ENCODE results near the gene SNX17.

Gene SNX17

GRCh38 chr2:27370816-27371620 lies 602 bp downstream of the SNX17 start:
- peak in 1 of 2 donors; percentile 15 for DNase-seq

GRCh38 chr2:27372937-27373336 lies 2.5 kb downstream of the SNX17 start:
- no peak for DNase-seq

GRCh38 chr2:27373567-27373966 lies 3.2 kb downstream of the SNX17 start:
- DNase-seq = no peak

GRCh38 chr2:27375513-27376099 lies 5.2 kb downstream of the SNX17 start:
- DNase-seq = no peak

GRCh38 chr2:27376151-27376865 lies 5.9 kb downstream of the SNX17 start:
- DNase-seq = no peak

GRCh38 chr2:27376866-27377617 lies 6.6 kb downstream of the SNX17 start:
- no peak for DNase-seq

- DNase-seq = no peak
Observed at GRCh38 chr2:27377618-27378095, 7.2 kb downstream of the SNX17 start.

- no peak for DNase-seq
Observed at GRCh38 chr2:27378096-27378808, 7.8 kb downstream of the SNX17 start.

- no peak for DNase-seq
Observed at GRCh38 chr2:27378809-27379290, 8.4 kb downstream of the SNX17 start.

GRCh38 chr2:27379383-27379835 lies 9.0 kb downstream of the SNX17 start:
- DNase-seq = no peak

GRCh38 chr2:27379836-27380625 lies 9.6 kb downstream of the SNX17 start:
- peak in 1 of 2 donors; percentile 38 for DNase-seq

GRCh38 chr2:27380626-27381545 lies 10.5 kb downstream of the SNX17 start, which contains the start of gene ZNF513:
Gene ZNF513, minus strand, starts transcription at chr2:27380734. Its CDS starts 208 bp downstream, at chr2:27380526.
- DNase-seq = peak; percentile 84 to 86

GRCh38 chr2:27381577-27382181 lies 11.3 kb downstream of the SNX17 start:
- DNase-seq = no peak

- no peak for DNase-seq
Observed at GRCh38 chr2:27390822-27391679, 20.6 kb downstream of the SNX17 start.

- DNase-seq = no peak
Observed at GRCh38 chr2:27393225-27393624, 22.8 kb downstream of the SNX17 start.

- DNase-seq = no peak
Observed at GRCh38 chr2:27398962-27399361, 28.5 kb downstream of the SNX17 start.

GRCh38 chr2:27400348-27401135 lies 30.1 kb downstream of the SNX17 start:
- no peak for DNase-seq
